Measurements from ENCODE around the gene RGMB.

DNA sequence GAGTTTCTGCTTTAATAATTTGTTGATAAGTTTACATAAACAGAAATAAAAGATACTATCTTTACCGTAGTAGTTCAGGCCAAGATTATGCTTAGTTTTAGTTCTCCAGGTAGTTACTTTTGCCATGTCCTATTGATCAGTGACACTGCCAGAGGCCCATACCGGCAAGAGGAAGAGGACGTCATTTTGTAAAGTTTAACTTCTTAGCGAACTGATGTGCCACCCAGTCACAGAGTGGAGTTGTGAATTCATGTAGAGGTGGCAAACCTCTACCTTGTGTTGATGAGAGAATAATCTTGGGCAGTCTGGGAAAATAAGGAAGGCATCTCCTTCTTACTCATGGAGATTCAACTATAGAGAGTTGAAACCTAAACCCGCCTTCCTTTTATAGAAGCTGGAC lies 21.8 kb downstream of the RGMB start:
- TF ChIP-seq TAF1 (IDR thresholded peaks at IDR 0.05; ENCODE audit: low read depth, low read length) (no peak), POLR2A (IDR thresholded peaks at IDR 0.05; ENCODE audit: low read depth, low read length) (no peak), POU2F2 (IDR thresholded peaks at IDR 0.05; ENCODE audit: low read depth, low read length) (no peak)
